ENCODE data around the gene RAB4A. TPM values are rescaled to one million over a fixed set of nuclear protein-coding genes. Genes with fewer than 3 reads are reported as not detected.

The RAB4A gene
- total and polyA plus RNA-seq, 9 of the 15 experiments (the other 6 are each of a cell fraction or from before 2014, with no cell fraction given): 8.3 to 61.0 (median 26.7) TPM

DNA sequence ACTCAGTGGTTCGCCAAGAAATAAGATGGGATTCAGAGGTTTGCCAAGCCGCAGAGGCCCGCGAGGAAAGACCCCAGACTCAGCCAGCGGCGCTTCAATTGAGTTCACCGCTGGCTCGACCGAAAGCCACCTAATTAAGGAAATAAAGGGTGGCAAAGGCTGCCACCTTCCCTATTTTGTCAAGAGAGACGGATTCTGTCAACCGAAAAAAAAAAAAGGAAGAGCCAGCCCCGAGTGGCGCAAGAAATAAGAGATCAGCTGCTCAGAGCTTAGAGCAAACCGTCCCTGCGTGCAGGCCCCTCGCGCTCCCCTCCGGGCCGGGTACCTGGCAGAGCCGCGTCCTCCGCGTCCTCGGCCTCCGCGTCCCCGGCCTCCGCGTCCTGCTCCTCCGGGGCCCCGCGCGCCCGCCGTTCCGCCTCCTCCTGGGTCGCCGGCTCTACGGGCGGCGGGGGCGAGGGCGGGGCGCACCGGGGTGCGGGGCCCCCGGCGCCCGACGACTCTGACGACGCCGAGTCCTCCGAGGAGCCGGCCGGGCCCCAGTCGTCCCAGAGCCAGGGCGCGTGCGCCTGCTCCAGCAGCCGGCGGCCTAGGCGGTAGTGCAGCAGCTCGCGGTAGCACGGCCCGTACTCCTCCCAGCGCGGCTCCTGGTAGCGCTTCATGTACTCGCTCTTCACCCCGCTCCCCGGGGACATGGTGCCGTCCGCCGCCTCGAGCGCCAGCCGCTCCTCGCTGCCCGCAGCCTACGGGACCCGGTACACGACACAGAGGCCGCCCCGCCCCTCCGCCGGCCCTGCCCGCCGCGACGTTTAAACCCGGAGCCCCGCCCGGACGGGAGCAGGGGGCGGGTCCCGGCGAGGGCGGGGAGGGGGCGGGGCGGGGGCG, 71.1 kb downstream of the RAB4A start (continued):
- TF ChIP-seq, protein P1, sequence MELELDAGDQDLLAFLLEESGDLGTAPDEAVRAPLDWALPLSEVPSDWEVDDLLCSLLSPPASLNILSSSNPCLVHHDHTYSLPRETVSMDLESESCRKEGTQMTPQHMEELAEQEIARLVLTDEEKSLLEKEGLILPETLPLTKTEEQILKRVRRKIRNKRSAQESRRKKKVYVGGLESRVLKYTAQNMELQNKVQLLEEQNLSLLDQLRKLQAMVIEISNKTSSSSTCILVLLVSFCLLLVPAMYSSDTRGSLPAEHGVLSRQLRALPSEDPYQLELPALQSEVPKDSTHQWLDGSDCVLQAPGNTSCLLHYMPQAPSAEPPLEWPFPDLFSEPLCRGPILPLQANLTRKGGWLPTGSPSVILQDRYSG (tag; conservative IDR thresholded peaks at IDR 0.05; ENCODE audit: low read depth): no peak
- TF ChIP-seq CEBPB (tag; IDR thresholded peaks at IDR 0.05) (0 out of 2 replicates have a peak, but pooled peaks have one; percentile 9), BRCA1 (IDR thresholded peaks at IDR 0.05) (no peak), BRCA1 (CRISPR knock-in tag; IDR thresholded peaks at IDR 0.05) (0 out of 2 replicates have a peak, but pooled peaks have one; percentile 45), RUNX1 (IDR thresholded peaks at IDR 0.05; ENCODE audit: low read depth) (no peak), SMARCA4 (IDR thresholded peaks at IDR 0.05) (no peak), SMARCE1 (IDR thresholded peaks at IDR 0.05) (no peak), KHSRP (IDR thresholded peaks at IDR 0.05) (no peak), GATA2 (CRISPR knock-in tag; IDR thresholded peaks at IDR 0.05) (no peak), ZNF511 (CRISPR knock-in tag; IDR thresholded peaks at IDR 0.05) (no peak), HNRNPUL1 (IDR thresholded peaks at IDR 0.05; ENCODE audit: low read length) (no peak), HDGF (IDR thresholded peaks at IDR 0.05) (no peak), BRD4 (IDR thresholded peaks at IDR 0.05) (no peak), RB1 (IDR thresholded peaks at IDR 0.05; ENCODE audit: low read depth) (peak; percentile 39), TAF15 (IDR thresholded peaks at IDR 0.05; ENCODE audit: low read depth, low read length) (no peak), CEBPZ (IDR thresholded peaks at IDR 0.05; ENCODE audit: borderline replicate concordance, low read depth, low read length) (no peak), ID3 (CRISPR knock-in tag; IDR thresholded peaks at IDR 0.05) (no peak), ID3 (tag; IDR thresholded peaks at IDR 0.05) (no peak), ZNF780A (CRISPR knock-in tag; IDR thresholded peaks at IDR 0.05) (no peak)
- TF ChIP-seq, protein P2, sequence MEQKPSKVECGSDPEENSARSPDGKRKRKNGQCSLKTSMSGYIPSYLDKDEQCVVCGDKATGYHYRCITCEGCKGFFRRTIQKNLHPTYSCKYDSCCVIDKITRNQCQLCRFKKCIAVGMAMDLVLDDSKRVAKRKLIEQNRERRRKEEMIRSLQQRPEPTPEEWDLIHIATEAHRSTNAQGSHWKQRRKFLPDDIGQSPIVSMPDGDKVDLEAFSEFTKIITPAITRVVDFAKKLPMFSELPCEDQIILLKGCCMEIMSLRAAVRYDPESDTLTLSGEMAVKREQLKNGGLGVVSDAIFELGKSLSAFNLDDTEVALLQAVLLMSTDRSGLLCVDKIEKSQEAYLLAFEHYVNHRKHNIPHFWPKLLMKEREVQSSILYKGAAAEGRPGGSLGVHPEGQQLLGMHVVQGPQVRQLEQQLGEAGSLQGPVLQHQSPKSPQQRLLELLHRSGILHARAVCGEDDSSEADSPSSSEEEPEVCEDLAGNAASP (IDR thresholded peaks at IDR 0.05): no peak
